Lower leg skin (tissue), 3 donors: ENCODE results near the gene KIAA0825.

Source experiments
- CTCF ChIP-seq, 3 donors: fragments of 450-650 bp; IDR thresholded peaks; one replicate each; pipeline ENCODE4 v1.5.1; 2016; ENCODE audit warnings: antibody characterized with exemption in 3 of 3, mild to moderate bottlenecking in 3 of 3, moderate library complexity in 2 of 3
- POLR2A ChIP-seq, 2 donors: fragments of 450-650 bp; IDR thresholded peaks; one replicate each; pipeline ENCODE4 v1.6.1; 2016 to 2017; ENCODE audit warnings: antibody characterized with exemption in 2 of 2, mild to moderate bottlenecking in 1 of 2, moderate library complexity in 1 of 2

- TF ChIP-seq CTCF (IDR thresholded peaks at IDR 0.05), result no peak
- TF ChIP-seq POLR2A (IDR thresholded peaks at IDR 0.05), result no peak
These were observed 273.1 kb downstream of the KIAA0825 start for GRCh38 chr5:94345257-94345656.
